ENCODE data around the gene SLC26A9.
"Not testable (repeated sequence)": the region's sequence is repeated elsewhere in the genome, so short reads cannot be mapped to it uniquely, and the experiment has no call there.

Gene SLC26A9

GRCh38 chr1:205920861-205921569 lies 22.2 kb downstream of the SLC26A9 start:
- H3K9me3 Mint-ChIP-seq, result no peaks in the 10 kb centered on the region
- peaks cover 15 to 24% of the 10 kb centered on the region in 2 donors for H3K4me1 Mint-ChIP-seq
- DNase-seq (no peak), ATAC-seq (replicated peaks) (no peak)
- H3K36me3 Mint-ChIP-seq, result no peaks in the 10 kb centered on the region
- peak overlapping the region; percentile 56 for H3K27ac Mint-ChIP-seq
- H3K4me3 Mint-ChIP-seq, result no peak overlapping the region
- H3K27me3 Mint-ChIP-seq, result peaks cover 8 to 21% of the 10 kb centered on the region in 2 donors

- Mint-ChIP-seq H3K4me3 (no peak overlapping the region), H3K36me3 (no peaks in the 10 kb centered on the region), H3K27me3 (peaks cover 8 to 21% of the 10 kb centered on the region in 2 donors), H3K4me1 (peaks cover 15 to 24% of the 10 kb centered on the region in 2 donors), H3K27ac (peak overlapping the region; percentile 33), H3K9me3 (no peaks in the 10 kb centered on the region)
- no peak for DNase-seq
- ATAC-seq (replicated peaks), result no peak
Measured at GRCh38 chr1:205920159-205920558, 23.1 kb downstream of the SLC26A9 start.

- no peaks in the 10 kb centered on the region for H3K36me3 Mint-ChIP-seq
- H3K4me1 Mint-ChIP-seq, result peaks cover 14 to 22% of the 10 kb centered on the region in 2 donors
- no peak overlapping the region for H3K27ac Mint-ChIP-seq
- H3K27me3 Mint-ChIP-seq, result peaks cover 8 to 21% of the 10 kb centered on the region in 2 donors
- DNase-seq, result peak; percentile 57
- no peaks in the 10 kb centered on the region for H3K9me3 Mint-ChIP-seq
- ATAC-seq (replicated peaks), result peak; percentile 83 to 87
- no peak overlapping the region for H3K4me3 Mint-ChIP-seq
Measured at GRCh38 chr1:205918955-205919746, 24.1 kb downstream of the SLC26A9 start.

GRCh38 chr1:205917466-205918238 lies 25.6 kb downstream of the SLC26A9 start:
- peaks cover 5 to 12% of the 10 kb centered on the region in 2 donors for H3K4me1 Mint-ChIP-seq
- DNase-seq (no peak), ATAC-seq (replicated peaks) (peak in 1 of 2 donors; percentile 38)
- peaks cover 8 to 21% of the 10 kb centered on the region in 2 donors for H3K27me3 Mint-ChIP-seq
- no peak overlapping the region for H3K4me3 Mint-ChIP-seq
- no peaks in the 10 kb centered on the region for H3K36me3 Mint-ChIP-seq
- peak overlapping the region; percentile 27 for H3K27ac Mint-ChIP-seq
- H3K9me3 Mint-ChIP-seq, result no peaks in the 10 kb centered on the region

- ATAC-seq (replicated peaks) (no peak), DNase-seq (no peak)
- H3K4me3 Mint-ChIP-seq, result no peak overlapping the region
- no peaks in the 10 kb centered on the region for H3K36me3 Mint-ChIP-seq
- H3K9me3 Mint-ChIP-seq, result no peaks in the 10 kb centered on the region
- H3K4me1 Mint-ChIP-seq, result peaks cover 5 to 12% of the 10 kb centered on the region in 2 donors
- H3K27me3 Mint-ChIP-seq, result peaks cover 8 to 21% of the 10 kb centered on the region in 2 donors
- peak overlapping the region; percentile 20 for H3K27ac Mint-ChIP-seq
Measured at GRCh38 chr1:205916541-205916940, 26.7 kb downstream of the SLC26A9 start.

- no peak overlapping the region for H3K4me3 Mint-ChIP-seq
- H3K9me3 Mint-ChIP-seq, result no peaks in the 10 kb centered on the region
- DNase-seq (no peak), ATAC-seq (replicated peaks) (no peak)
- peaks cover 0 to 12% of the 10 kb centered on the region in 2 donors for H3K27me3 Mint-ChIP-seq
- no peak overlapping the region for H3K27ac Mint-ChIP-seq
- no peaks in the 10 kb centered on the region for H3K36me3 Mint-ChIP-seq
- H3K4me1 Mint-ChIP-seq, result peaks cover 5 to 12% of the 10 kb centered on the region in 2 donors
Measured at GRCh38 chr1:205915354-205915990, 27.8 kb downstream of the SLC26A9 start.

GRCh38 chr1:205914730-205915129 lies 28.5 kb downstream of the SLC26A9 start:
- no peak for ATAC-seq (replicated peaks)
- peaks cover 0 to 7% of the 10 kb centered on the region in 2 donors for H3K27me3 Mint-ChIP-seq
- no peak overlapping the region for H3K4me3 Mint-ChIP-seq
- no peak overlapping the region for H3K27ac Mint-ChIP-seq
- peaks cover 5 to 6% of the 10 kb centered on the region in 2 donors for H3K4me1 Mint-ChIP-seq
- no peak for DNase-seq
- H3K9me3 Mint-ChIP-seq, result no peaks in the 10 kb centered on the region
- H3K36me3 Mint-ChIP-seq, result no peaks in the 10 kb centered on the region

- ATAC-seq (replicated peaks) (no peak), DNase-seq (no peak)
- no peak overlapping the region for H3K4me3 Mint-ChIP-seq
- no peaks in the 10 kb centered on the region for H3K9me3 Mint-ChIP-seq
- H3K36me3 Mint-ChIP-seq, result no peaks in the 10 kb centered on the region
- no peak overlapping the region for H3K27ac Mint-ChIP-seq
- peaks cover 0 to under 1% of the 10 kb centered on the region in 2 donors for H3K27me3 Mint-ChIP-seq
- peaks cover 5 to 6% of the 10 kb centered on the region in 2 donors for H3K4me1 Mint-ChIP-seq
Measured at GRCh38 chr1:205914155-205914507, 29.1 kb downstream of the SLC26A9 start.

GRCh38 chr1:205913451-205914154 lies 29.7 kb downstream of the SLC26A9 start:
- Mint-ChIP-seq H3K36me3 (no peaks in the 10 kb centered on the region), H3K4me3 (no peak overlapping the region), H3K27me3 (no peaks in the 10 kb centered on the region), H3K27ac (no peak overlapping the region), H3K9me3 (no peaks in the 10 kb centered on the region), H3K4me1 (peaks cover 5 to 6% of the 10 kb centered on the region in 2 donors)
- no peak for DNase-seq
- ATAC-seq (replicated peaks), result no peak

- no peak overlapping the region for H3K27ac Mint-ChIP-seq
- H3K9me3 Mint-ChIP-seq, result no peaks in the 10 kb centered on the region
- H3K4me3 Mint-ChIP-seq, result no peak overlapping the region
- ATAC-seq (replicated peaks), result no peak
- H3K36me3 Mint-ChIP-seq, result no peaks in the 10 kb centered on the region
- DNase-seq, result no peak
- H3K27me3 Mint-ChIP-seq, result no peaks in the 10 kb centered on the region
- peaks cover 2 to 8% of the 10 kb centered on the region in 2 donors for H3K4me1 Mint-ChIP-seq
Measured at GRCh38 chr1:205907794-205908193, 35.5 kb downstream of the SLC26A9 start.

GRCh38 chr1:205905095-205905494 lies 38.2 kb downstream of the SLC26A9 start:
- not testable (repeated sequence) for H3K27me3 Mint-ChIP-seq; H3K9me3 Mint-ChIP-seq; DNase-seq; H3K4me1 Mint-ChIP-seq; H3K36me3 Mint-ChIP-seq; H3K4me3 Mint-ChIP-seq; H3K27ac Mint-ChIP-seq; ATAC-seq (replicated peaks)

GRCh38 chr1:205896351-205896750 lies 46.9 kb downstream of the SLC26A9 start:
- no peak for ATAC-seq (replicated peaks)
- Mint-ChIP-seq H3K27me3 (peaks cover 0 to 3% of the 10 kb centered on the region in 2 donors), H3K4me3 (no peak overlapping the region), H3K4me1 (no peaks in the 10 kb centered on the region), H3K27ac (no peak overlapping the region), H3K36me3 (peaks cover 5 to 43% of the 10 kb centered on the region in 2 donors), H3K9me3 (peaks cover 7 to 21% of the 10 kb centered on the region in 2 donors)
- no peak for DNase-seq

- peaks cover 7 to 53% of the 10 kb centered on the region in 2 donors for H3K36me3 Mint-ChIP-seq
- H3K27ac Mint-ChIP-seq; H3K4me1 Mint-ChIP-seq; DNase-seq; H3K4me3 Mint-ChIP-seq; H3K27me3 Mint-ChIP-seq; ATAC-seq (replicated peaks): not testable (repeated sequence)
- peaks cover 14 to 30% of the 10 kb centered on the region in 2 donors for H3K9me3 Mint-ChIP-seq
Measured at GRCh38 chr1:205894119-205894518, 49.1 kb downstream of the SLC26A9 start.

Data from stimulated activated naive B cell treated with anti-CD40 and anti-IgM and Interleukin-4, amounts not matched to agents 10 μg/mL and 1 μg/mL and 100 μg/mL, for 72 hours (primary cell).